Thyroid gland (tissue), 4 donors: Measurements from ENCODE around the gene RNF126. TPM values are rescaled to one million over a fixed set of nuclear protein-coding genes. Genes with fewer than 3 reads are reported as not detected.

Source experiments
- DNase-seq, 2 donors: peaks; one replicate each; pipeline ENCODE4 v3.0.0-alpha.2; 2019
- H3K27ac ChIP-seq, 3 donors: fragments of 200-600 bp; sonication (generic); 1 replicate in 2 of 3; 2 replicates in 1 of 3; pipeline ENCODE4 v1.5.1; 2016 to 2019; ENCODE audit warnings: mild to moderate bottlenecking in 1 of 3, moderate library complexity in 1 of 3
- H3K27me3 ChIP-seq: fragments of 200-600 bp; sonication (generic); one replicate; pipeline ENCODE4 v1.5.1; 2019
- H3K36me3 ChIP-seq, 2 donors: fragments of 200-600 bp; sonication (generic); one replicate each; pipeline ENCODE4 v1.5.1; 2016 to 2019
- H3K4me1 ChIP-seq, 2 donors: fragments of 200-600 bp; sonication (generic); one replicate each; pipeline ENCODE4 v1.5.1; 2017 to 2019
- H3K4me3 ChIP-seq, 3 donors: fragments of 200-600 bp; sonication (generic); replicated peaks in 1 of 3; 1 replicate in 2 of 3; 2 replicates in 1 of 3; pipeline ENCODE4 v1.5.1; 2016; ENCODE audit warnings: mild to moderate bottlenecking in 1 of 3
- H3K9me3 ChIP-seq: fragments of 200-600 bp; sonication (generic); one replicate; pipeline ENCODE4 v1.5.1; 2017
- POLR2A ChIP-seq, 2 donors: fragments of 450-650 bp; IDR thresholded peaks; one replicate each; pipeline ENCODE4 v1.6.1; 2017; ENCODE audit warnings: antibody characterized with exemption in 2 of 2, mild to moderate bottlenecking in 2 of 2, moderate library complexity in 1 of 2
- WGBS, 2 donors: methylation state at CpG; one replicate each; pipeline ENCODE4 v1.1.5; 2017; 5-methylcytosine and 5-hydroxymethylcytosine counted together
- intact Hi-C: fragments of 100-400 bp; cut with DNase I; formaldehyde crosslinking; loops from one replicate; pipeline ENCODE4 v1.15.1; 2023
- total RNA-seq, 4 donors: library from RNA; depleted of rRNA; stranded (reverse); fragments of >200 nt; gene quantifications; one replicate each; pipeline ENCODE4 v1.2.3, GENCODE V29; 2016
- TF ChIP-seq, protein P1 (sequence below), 6 experiments: fragments of 200-600 bp in 3 of 6; fragments of 450-650 bp in 3 of 6; sonication (generic) in 3 of 6; IDR thresholded peaks; one replicate each; pipeline ENCODE4 v1.5.1; 2016 to 2019; ENCODE audit warnings: antibody characterized with exemption in 6 of 6, mild to moderate bottlenecking in 2 of 6, inconsistent platforms in 1 of 6, moderate library complexity in 1 of 6

Gene RNF126
- total RNA-seq, 4 donors from 2014 or later = 41.4 to 55.5 (median 53.5) TPM

DNA sequence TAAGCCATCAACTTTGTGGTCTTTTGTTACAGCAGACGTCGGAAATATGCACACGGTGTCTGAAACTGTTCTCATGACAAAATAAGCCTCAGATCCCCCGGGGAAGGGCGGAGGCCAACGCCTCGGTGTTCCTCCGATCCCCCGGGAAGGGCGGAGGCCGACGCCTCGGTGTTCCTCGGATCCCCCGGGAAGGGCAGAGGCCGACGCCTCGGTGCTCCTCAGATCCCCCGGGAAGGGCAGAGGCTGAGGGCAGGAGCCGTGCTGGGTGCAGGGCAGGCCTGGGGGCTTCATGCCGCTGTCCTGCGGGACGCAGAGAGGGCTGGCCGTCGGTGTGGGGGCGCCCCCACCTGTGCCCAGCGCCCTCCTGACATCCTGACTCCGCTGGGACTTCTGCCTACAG, 18.7 kb downstream of the RNF126 start:
- intact Hi-C loops = no loop called here
- WGBS, 2 donors = 80 to 90% methylated on average over 18 to 19 of the region's 28 CpGs
- H3K4me1 ChIP-seq = peaks cover 4% of the 10 kb centered on the region in 2 donors
- H3K27ac ChIP-seq = no peak overlapping the region
- peaks cover 26 to 30% of the 10 kb centered on the region in 2 donors for H3K36me3 ChIP-seq
- no peak for DNase-seq
- no peaks in the 10 kb centered on the region for H3K9me3 ChIP-seq
- H3K4me3 ChIP-seq = no peak overlapping the region
- no peaks in the 10 kb centered on the region for H3K27me3 ChIP-seq
- TF ChIP-seq, protein P1, sequence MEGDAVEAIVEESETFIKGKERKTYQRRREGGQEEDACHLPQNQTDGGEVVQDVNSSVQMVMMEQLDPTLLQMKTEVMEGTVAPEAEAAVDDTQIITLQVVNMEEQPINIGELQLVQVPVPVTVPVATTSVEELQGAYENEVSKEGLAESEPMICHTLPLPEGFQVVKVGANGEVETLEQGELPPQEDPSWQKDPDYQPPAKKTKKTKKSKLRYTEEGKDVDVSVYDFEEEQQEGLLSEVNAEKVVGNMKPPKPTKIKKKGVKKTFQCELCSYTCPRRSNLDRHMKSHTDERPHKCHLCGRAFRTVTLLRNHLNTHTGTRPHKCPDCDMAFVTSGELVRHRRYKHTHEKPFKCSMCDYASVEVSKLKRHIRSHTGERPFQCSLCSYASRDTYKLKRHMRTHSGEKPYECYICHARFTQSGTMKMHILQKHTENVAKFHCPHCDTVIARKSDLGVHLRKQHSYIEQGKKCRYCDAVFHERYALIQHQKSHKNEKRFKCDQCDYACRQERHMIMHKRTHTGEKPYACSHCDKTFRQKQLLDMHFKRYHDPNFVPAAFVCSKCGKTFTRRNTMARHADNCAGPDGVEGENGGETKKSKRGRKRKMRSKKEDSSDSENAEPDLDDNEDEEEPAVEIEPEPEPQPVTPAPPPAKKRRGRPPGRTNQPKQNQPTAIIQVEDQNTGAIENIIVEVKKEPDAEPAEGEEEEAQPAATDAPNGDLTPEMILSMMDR (IDR thresholded peaks at IDR 0.05) = no peak
- no peak for TF ChIP-seq POLR2A (IDR thresholded peaks at IDR 0.05)

DNA sequence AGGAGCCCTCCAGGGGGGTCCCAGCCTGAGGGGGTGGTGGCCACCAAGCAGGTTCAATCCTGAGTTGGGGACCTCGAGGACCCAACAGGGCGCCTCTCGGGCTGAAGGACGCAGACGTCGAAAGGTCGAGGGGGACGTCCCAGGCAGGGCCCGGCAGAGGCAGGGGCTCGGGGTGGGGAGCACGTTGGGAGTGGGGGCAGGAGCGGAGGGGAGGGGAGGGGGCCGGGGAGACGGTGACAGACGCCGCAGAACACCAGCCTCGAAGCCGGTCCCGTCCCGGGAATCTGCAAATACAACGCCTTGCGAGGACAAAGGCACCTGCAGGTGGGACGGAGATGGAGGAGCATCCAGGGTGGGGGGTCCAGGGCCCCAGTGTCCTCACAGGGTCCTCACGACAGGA, 19.3 kb downstream of the RNF126 start:
- Histone ChIP-seq H3K4me3 (no peak overlapping the region), H3K36me3 (peaks cover 21 to 23% of the 10 kb centered on the region in 2 donors), H3K27me3 (no peaks in the 10 kb centered on the region), H3K9me3 (no peaks in the 10 kb centered on the region), H3K27ac (no peak overlapping the region), H3K4me1 (peaks cover 9 to 11% of the 10 kb centered on the region in 2 donors)
- intact Hi-C loops = no loop called here
- WGBS, 2 donors = 92 to 93% methylated on average over 21 to 22 of the region's 24 CpGs
- TF ChIP-seq, protein P1 (IDR thresholded peaks at IDR 0.05) = no peak
- no peak for TF ChIP-seq POLR2A (IDR thresholded peaks at IDR 0.05)
- no peak for DNase-seq

DNA sequence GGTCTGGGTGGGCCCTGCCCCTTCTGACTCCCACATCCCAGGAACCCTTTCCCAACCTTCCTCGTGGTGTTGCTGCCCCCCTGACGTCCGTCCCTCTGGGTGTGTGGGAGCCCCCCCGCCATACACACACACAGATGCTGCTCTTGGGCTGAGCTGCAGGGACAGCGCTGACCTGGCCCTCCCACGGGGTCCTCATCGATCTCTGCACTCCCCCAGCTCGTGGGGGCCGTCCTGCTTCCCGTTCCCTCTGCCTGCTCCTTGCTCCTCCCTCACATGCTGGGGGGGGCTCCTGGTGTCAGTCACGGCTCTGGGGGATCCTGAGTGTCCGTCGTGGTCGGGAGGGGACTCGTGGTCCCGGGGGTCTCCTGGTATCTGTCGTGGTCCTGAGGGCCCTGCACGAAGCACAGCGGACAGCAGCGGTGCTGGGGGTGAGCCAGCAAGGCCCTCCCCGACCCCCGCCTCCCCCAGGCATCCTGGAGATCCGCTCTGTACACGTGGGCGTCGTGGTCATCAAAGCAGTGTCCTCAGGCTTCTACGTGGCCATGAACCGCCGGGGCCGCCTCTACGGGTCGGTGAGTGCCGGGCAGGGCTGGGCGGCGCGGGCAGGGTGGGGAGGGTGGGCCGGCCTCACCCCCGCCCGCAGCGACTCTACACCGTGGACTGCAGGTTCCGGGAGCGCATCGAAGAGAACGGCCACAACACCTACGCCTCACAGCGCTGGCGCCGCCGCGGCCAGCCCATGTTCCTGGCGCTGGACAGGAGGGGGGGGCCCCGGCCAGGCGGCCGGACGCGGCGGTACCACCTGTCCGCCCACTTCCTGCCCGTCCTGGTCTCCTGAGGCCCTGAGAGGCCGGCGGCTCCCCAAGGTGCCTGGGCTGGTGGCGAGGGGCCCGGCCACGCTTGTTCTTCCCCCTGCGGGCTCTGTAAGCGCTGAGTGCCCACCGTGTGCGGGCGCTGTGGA, 20.0 kb downstream of the RNF126 start:
- no peak for TF ChIP-seq POLR2A (IDR thresholded peaks at IDR 0.05)
- TF ChIP-seq, protein P1 (IDR thresholded peaks at IDR 0.05) = no peak
- no peak for DNase-seq
- Histone ChIP-seq H3K27ac (no peak overlapping the region), H3K36me3 (peaks cover 14 to 16% of the 10 kb centered on the region in 2 donors), H3K9me3 (no peaks in the 10 kb centered on the region), H3K4me3 (no peak overlapping the region), H3K4me1 (peaks cover 9 to 13% of the 10 kb centered on the region in 2 donors), H3K27me3 (no peaks in the 10 kb centered on the region)
- intact Hi-C loops = no loop called here
- WGBS, 2 donors = 80 to 83% methylated on average over 25 to 32 of the region's 70 CpGs

DNA sequence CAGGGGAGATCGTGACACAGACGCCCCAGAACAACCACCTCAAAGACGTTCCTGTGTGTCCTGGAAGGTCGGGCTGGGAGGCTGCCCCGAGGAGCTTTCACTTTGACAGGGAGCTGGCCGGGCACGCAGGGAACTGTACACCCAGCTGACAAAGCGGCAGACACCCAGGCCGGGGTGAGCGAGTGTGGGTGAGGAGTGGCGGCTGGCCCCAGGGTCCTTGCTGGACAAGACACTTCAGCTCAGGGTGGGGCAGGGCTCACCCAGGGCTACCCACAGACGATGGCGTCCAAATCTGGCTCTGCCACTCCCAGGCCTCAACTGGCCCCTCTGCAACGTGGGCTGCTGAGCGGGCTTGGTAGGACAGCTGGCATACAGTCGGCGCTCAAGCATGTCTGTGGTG, 21.3 kb downstream of the RNF126 start:
- H3K4me1 ChIP-seq = peaks cover 9 to 13% of the 10 kb centered on the region in 2 donors
- peaks cover under 1 to 3% of the 10 kb centered on the region in 2 donors for H3K36me3 ChIP-seq
- no peak for DNase-seq
- intact Hi-C loops = no loop called here
- H3K27me3 ChIP-seq = no peaks in the 10 kb centered on the region
- no peak overlapping the region for H3K4me3 ChIP-seq
- TF ChIP-seq, protein P1 (IDR thresholded peaks at IDR 0.05) = no peak
- no peak for TF ChIP-seq POLR2A (IDR thresholded peaks at IDR 0.05)
- no peak overlapping the region for H3K27ac ChIP-seq
- no peaks in the 10 kb centered on the region for H3K9me3 ChIP-seq
- 83 to 89% methylated on average over 13 to 15 of the region's 17 CpGs for WGBS, 2 donors

DNA sequence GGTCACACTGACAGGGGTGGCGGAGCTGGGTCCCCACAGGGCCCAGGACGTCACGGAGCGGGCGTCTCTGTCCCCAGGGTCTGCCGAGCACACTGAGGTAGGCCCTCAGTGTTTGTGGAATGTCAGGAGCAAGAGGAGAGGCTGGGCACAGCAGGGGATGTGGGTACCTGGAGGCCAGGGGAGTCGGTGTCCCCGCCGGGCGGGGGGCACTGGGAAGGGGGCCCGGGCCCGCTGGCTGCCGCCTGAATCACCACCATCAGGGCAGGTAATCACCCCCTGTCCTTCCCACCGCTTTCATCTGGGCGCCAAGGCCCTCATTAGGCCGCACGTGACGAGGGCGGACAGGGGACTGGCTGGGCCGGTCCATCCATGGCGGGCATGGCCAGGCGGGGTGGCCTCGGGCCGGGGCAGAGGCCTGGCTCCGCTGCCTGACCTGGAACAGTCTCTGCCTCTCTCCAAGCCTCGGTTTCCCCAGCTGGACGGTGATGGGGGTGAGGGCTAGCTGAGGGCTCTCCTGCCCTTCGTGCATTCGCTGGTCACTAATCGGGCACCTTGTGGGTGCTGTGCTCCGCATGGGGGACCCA, 22.3 kb downstream of the RNF126 start:
- Histone ChIP-seq H3K27ac (no peak overlapping the region), H3K4me3 (no peak overlapping the region)
- intact Hi-C loops = no loop called here

More for the DNA sequence above, 22.3 kb downstream of the RNF126 start:
- no peaks in the 10 kb centered on the region for H3K9me3 ChIP-seq
- no peaks in the 10 kb centered on the region for H3K27me3 ChIP-seq
- WGBS, 2 donors = 76 to 94% methylated on average over 5 to 10 of the region's 31 CpGs
- H3K36me3 ChIP-seq = no peaks in the 10 kb centered on the region
- no peak for TF ChIP-seq POLR2A (IDR thresholded peaks at IDR 0.05)
- TF ChIP-seq, protein P1 (IDR thresholded peaks at IDR 0.05) = no peak
- no peak for DNase-seq
- H3K4me1 ChIP-seq = peaks cover 9 to 13% of the 10 kb centered on the region in 2 donors
